C4-2B (cell line): ENCODE results near the gene ZC3H10.

ENCODE experiments used
- ZFX ChIP-seq: fragments of 450-650 bp; IDR thresholded peaks from 2 replicates; pipeline ENCODE4 v1.6.1; 2017
- TF ChIP-seq, protein P1 (sequence below): fragments of 450-650 bp; conservative IDR thresholded peaks from 2 replicates; pipeline ENCODE4 v1.5.1; 2017; ENCODE audit warnings: mild to moderate bottlenecking

DNA sequence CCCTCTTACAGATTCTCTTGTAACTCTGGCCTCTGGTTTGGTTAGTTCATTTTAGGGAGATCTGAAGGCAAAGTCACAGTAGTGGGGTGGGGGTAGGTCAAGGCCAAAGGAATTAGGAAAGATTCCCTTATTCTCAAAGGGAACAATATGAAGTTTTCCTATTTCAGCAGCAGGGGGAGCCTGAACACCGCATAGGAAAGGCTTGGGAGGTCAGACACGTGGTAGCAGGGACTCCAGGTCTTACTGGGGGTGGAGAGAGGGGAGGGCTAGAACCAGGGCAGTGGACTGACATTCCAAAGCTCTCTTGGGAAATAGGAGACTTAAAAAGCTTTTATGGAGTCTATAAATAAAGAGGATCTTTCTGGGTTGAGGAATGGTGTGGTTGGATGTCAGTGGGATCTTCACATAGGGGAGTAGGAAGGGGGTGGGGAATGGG, 1.3 kb downstream of the ZC3H10 start:
- TF ChIP-seq, protein P1, sequence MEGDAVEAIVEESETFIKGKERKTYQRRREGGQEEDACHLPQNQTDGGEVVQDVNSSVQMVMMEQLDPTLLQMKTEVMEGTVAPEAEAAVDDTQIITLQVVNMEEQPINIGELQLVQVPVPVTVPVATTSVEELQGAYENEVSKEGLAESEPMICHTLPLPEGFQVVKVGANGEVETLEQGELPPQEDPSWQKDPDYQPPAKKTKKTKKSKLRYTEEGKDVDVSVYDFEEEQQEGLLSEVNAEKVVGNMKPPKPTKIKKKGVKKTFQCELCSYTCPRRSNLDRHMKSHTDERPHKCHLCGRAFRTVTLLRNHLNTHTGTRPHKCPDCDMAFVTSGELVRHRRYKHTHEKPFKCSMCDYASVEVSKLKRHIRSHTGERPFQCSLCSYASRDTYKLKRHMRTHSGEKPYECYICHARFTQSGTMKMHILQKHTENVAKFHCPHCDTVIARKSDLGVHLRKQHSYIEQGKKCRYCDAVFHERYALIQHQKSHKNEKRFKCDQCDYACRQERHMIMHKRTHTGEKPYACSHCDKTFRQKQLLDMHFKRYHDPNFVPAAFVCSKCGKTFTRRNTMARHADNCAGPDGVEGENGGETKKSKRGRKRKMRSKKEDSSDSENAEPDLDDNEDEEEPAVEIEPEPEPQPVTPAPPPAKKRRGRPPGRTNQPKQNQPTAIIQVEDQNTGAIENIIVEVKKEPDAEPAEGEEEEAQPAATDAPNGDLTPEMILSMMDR = peak; percentile 93
- TF ChIP-seq ZFX = no peak
